Stomach (tissue), 4 donors: ENCODE results near the gene CELA2B.

ENCODE experiments used
- CTCF ChIP-seq, 7 experiments: fragments of 450-650 bp in 4 of 7; fragments of 200-600 bp in 3 of 7; sonication (generic) in 3 of 7; IDR thresholded peaks; one replicate each; pipeline ENCODE4 v1.5.1; 2016 to 2019; ENCODE audit warnings: antibody characterized with exemption in 7 of 7, control low read depth in 2 of 7, mild to moderate bottlenecking in 1 of 7
- EP300 ChIP-seq: sonication (generic); formaldehyde crosslinking; IDR thresholded peaks from one replicate; pipeline ENCODE4 v1.6.1; 2017; ENCODE audit warnings: antibody characterized with exemption
- POLR2A ChIP-seq, 4 donors: fragments of 450-650 bp; IDR thresholded peaks; one replicate each; pipeline ENCODE4 v1.6.1; 2016; ENCODE audit warnings: antibody characterized with exemption in 4 of 4, control low read depth in 2 of 4, mild to moderate bottlenecking in 1 of 4, moderate library complexity in 1 of 4
- POLR2AphosphoS5 ChIP-seq, 3 donors: sonication (generic); formaldehyde crosslinking; IDR thresholded peaks; one replicate each; pipeline ENCODE4 v1.6.1; 2016; ENCODE audit warnings: antibody characterized with exemption in 3 of 3

DNA sequence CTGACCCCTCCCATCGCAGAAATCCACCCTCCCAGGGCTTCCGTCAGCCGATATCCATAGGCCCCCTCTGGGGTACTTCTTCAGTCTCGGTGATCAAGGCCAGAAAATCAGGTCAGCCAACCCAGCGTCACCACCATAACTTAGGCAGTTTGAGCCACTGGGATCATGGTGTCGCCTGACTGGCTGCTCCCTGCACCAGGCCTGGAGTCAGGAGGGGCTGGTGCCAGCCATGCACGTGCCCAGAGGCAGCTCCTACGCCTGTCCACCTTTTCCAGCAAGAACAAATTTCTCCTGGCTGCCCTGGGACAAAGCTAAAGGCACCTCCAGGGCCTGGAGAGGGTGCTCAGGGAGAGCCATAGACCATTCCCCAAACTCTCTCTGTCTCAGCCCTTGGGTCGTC is 42.4 kb upstream of the CELA2B start:
- TF ChIP-seq CTCF (IDR thresholded peaks at IDR 0.05) (no peak), POLR2A (IDR thresholded peaks at IDR 0.05) (no peak), POLR2AphosphoS5 (IDR thresholded peaks at IDR 0.05) (no peak), EP300 (no peak)
